Fibroblast of lung (primary cell): ENCODE measurements around the gene MYO9A.

Source experiments
- CTCF ChIP-seq, 2 donors: IDR thresholded peaks in 1 of 2; conservative IDR thresholded peaks in 1 of 2; 1 replicate in 1 of 2; 2 replicates in 1 of 2; pipeline ENCODE4 v1.5.1; 2011 to 2012; ENCODE audit warnings: low read length in 2 of 2, control low read depth in 1 of 2, inconsistent platforms in 1 of 2, low read depth in 1 of 2, mild to moderate bottlenecking in 1 of 2
- EZH2 ChIP-seq: IDR thresholded peaks from 2 replicates; pipeline ENCODE4 v1.5.1; 2012; ENCODE audit warnings: low read length, control low read depth, mild to moderate bottlenecking; ENCODE audit errors: missing control alignments

- no peak for TF ChIP-seq EZH2
- TF ChIP-seq CTCF (conservative IDR thresholded peaks at IDR 0.05 in 1 of 2, IDR thresholded peaks at IDR 0.05 in 1 of 2; ENCODE audit: low read depth in 1 of 2, low read length in 2 of 2), result no peak
These were observed 49.1 kb downstream of the MYO9A start for GRCh38 chr15:72068856-72069255.
